ENCODE data around the gene SERINC3.
"Not testable (repeated sequence)": the region's sequence is repeated elsewhere in the genome, so short reads cannot be mapped to it uniquely, and the experiment has no call there.

Gene SERINC3

DNA sequence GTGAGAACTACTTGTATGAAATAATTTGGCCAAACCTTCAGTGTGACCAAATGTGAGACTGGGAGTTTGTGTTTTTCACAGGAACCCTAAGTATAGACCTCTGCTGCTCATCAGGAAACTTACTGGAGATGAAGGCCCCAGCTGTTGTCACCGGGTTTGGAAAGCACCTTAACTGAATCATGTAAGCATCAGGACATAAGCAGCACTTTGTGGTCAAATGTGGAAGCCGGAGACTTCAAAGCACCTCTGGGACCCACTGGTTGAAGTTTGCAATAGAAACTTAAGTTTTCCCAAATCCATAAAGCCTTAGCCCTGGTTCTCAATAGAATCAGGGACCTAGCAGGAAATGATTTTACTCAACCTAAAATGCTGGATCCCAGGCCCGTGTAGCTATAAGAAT is 31.9 kb downstream of the SERINC3 start:
- no peak for DNase-seq

DNA sequence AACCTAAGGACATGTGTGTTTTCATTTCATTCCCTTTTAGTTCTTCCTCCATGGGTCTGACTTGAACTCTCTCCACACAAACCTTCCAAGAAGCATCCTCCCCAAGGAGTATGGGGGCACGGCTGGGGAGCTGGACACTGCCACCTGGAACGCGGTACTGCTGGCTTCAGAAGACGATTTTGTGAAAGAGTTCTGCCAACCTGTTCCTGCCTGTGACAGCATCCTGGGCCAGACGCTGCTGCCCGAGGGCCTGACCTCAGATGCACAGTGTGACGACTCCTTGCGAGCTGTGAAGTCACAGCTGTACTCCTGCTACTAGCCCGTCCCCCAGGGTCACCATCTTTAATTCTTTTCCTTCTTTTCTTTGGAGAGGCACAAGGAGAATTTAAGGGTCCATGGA is 32.6 kb downstream of the SERINC3 start:
- no peak for DNase-seq

- no peak for DNase-seq
Measured at GRCh38 chr20:44488551-44488950, 33.3 kb downstream of the SERINC3 start.

GRCh38 chr20:44485830-44486198 is 36.1 kb downstream of the SERINC3 start:
- DNase-seq: no peak

GRCh38 chr20:44485078-44485829 is 36.6 kb downstream of the SERINC3 start:
- no peak for DNase-seq

- no peak for DNase-seq
Measured at GRCh38 chr20:44483112-44483511, 38.8 kb downstream of the SERINC3 start.

DNA sequence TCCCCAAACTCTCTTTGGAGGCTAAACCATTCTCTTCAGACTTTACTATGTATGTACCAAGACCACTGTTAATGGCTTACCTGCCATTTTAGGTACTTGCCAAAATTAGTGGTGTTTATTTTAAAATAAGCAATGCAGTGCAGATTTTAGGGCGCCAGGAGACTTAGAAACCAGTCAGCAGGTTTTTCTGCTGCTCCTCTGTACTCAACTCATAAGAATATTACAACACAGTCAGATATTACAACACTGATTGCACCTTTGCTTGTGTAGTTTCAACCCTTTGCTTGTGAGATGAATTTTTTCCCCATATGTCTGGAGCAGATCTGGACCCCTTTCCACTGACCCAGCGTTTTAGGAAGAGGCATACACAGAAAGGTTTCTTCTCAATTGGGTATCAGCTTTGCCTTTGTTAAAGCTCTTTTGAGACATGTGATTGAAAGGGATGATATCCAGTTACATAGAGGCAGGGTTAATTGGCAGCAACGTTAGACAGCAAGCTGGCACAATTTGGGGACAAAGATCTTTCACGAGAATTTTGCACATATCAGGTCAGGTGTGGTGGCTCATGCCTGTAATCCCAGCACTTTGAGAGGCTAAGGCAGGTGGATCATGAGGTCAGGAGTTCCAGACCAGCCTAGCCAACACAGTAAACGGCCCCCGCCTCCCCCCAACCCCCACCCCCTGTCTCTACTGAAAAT is 40.0 kb downstream of the SERINC3 start:
- no peak for DNase-seq

GRCh38 chr20:44480097-44480496 is 41.8 kb downstream of the SERINC3 start:
- no peak for DNase-seq

DNA sequence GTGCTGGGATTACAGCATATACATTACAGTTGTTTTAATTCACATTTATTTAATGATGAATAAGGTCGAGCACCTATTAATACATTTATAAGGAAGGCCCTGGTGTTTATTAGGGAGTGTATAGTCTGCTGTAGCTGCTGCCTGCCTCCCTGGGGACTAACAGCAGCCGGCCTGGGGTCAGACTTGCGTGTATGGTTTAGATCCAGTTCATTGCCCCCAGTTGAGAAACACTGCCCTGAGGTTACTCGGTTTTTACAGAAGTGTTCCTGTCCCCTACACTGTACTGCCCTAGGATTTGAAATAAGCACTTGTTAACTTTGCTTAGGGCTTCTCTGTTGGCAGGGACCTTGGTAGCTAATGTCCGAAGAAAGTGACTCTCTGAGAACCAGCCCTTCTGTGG is 42.2 kb downstream of the SERINC3 start:
- no peak for DNase-seq

DNA sequence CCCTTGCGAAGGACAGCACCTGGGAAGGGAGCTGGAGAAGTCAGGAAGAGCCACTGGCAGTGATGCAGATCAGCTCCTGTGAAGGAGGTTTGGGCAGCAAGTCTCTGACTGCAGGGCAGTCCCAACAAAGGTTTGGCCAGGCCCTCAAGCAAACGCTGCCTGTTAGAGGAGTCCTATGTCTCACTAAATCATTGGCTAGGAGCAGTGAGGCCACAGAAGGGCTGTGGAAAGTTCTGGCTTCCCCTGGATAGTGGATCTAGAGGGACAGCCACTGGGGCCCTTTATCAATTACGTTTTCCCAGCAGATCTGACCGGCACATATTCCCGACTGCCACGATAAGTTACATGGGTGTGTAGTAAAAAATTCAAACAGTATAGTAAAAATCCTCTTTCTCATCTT is 43.7 kb downstream of the SERINC3 start:
- no peak for DNase-seq

GRCh38 chr20:44477151-44477550 is 44.7 kb downstream of the SERINC3 start:
- DNase-seq: no peak

- peak; percentile 93 for DNase-seq
Measured at GRCh38 chr20:44475694-44476560, 45.9 kb downstream of the SERINC3 start, which contains the start of gene TTPAL. Gene TTPAL, plus strand, starts transcription at chr20:44475874. Its CDS starts 4,126 bp downstream, at chr20:44480000.

DNA sequence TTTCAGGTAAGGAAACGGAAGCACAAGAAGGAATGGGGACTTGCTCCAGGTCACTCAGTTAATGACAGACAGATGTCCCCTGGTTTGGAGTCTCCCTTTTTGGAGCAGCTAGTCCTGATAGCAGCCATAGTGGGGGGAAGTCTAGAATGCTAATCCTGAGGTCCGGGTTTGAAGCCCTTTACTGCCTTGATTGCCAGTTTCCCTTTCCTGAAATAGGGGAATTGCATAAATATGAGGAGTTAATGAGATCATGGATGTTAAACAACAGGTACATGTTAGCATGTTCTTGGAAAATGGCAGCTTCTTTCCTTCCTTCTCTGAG is 46.5 kb downstream of the SERINC3 start:
- DNase-seq: no peak

DNA sequence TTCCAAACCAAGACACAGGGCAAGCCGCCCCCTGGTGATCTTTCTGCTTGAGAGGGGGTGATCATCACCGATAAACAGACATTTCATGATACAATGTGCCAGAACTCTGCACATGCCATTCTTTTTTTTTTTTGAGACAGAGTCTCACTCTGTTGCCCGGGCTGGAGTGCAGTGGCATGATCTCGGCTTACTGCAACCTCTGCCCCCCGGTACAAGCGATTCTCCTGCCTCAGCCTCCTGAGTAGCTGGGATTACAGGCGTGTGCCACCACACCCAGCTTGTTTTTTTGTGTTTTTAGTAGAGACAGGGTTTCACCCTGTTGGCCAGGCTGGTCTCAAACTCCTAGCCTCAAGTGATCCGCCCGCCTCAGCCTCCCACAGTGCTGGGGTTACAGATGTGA is 49.6 kb downstream of the SERINC3 start:
- not testable (repeated sequence) for DNase-seq

GRCh38 chr20:44471481-44471882 is 50.4 kb downstream of the SERINC3 start:
- no peak for DNase-seq

DNA sequence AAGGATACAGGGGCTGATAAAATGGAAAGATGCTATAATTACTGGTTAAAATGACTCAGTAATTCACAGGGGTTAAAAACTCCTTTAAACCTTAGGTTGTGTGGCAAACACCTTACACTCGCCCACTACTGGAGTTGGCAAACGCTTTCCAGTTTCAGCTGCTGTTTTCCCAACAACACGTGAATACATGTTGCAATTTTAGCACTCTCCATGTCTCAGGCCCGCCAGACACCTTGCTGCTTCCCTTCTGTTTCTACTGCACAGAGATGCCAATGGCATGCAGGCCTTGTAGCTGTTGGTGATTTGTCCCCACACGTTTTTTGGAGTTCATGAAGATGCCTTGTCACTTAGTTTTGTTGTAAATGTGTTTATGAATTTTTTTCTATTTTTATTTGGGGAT is 51.5 kb downstream of the SERINC3 start:
- DNase-seq: no peak

DNA sequence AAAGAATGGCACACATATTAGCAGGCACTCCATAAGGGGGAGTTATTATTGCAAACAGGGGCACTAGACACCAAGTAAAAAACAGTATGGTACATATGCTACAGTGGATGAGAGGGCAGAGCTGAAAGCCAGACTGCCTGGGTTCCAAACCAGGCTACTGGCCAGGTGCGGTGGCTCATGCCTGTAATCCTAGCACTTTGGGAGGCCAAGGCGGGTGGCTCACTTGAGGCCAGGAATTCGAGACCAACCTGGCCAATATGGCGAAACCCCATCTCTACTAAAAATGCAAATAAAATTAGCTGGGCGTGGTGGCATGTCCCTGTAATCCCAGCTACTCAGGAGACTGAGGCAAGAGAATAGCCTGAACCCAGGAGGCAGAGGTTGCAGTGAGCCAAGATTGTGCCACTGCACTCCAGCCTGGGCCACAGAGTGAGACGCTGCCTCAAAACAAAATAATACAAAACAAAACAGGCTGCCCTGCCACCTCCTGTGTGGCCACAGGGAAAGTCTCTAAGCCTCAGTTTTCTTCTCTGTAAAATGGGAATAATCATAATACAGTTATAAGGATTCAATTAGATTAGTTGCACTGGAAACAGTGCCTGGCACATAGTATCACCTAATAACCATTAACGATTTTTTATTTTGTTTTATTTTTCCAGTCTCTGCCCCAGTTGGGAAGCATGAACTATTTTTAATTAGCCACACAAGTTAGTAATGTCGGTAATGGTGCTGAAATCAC is 53.7 kb downstream of the SERINC3 start:
- no peak for DNase-seq

DNA sequence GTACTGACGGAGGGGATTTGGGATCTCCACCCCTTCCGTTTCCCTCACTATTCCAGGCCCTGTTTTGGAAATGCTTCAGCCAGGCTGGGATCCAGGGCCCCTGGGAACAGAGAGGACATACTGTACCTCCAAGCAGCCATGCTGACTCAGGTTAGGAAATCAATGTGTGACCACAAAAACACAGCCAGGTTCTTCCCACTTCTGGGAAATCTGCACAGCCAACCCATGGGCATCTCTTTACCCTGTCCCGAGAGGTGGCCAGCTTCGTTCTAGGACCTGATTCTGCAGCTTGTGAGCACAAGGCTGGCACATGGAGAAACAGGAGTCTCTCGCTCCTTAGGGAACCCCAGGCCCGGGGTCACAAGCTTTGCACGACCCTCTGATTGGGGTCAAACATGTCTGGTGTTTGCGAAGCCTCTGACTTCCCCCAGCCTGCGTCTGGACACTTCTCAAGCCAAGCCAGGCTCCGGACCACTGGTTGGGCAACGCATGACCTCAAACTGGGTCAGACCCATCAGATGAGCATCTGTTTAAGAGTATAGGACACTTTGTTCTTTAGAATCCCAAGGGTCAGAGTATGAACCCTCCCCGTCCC is 54.5 kb downstream of the SERINC3 start:
- no peak for DNase-seq

GRCh38 chr20:44465001-44465560 is 56.8 kb downstream of the SERINC3 start:
- DNase-seq: no peak

DNA sequence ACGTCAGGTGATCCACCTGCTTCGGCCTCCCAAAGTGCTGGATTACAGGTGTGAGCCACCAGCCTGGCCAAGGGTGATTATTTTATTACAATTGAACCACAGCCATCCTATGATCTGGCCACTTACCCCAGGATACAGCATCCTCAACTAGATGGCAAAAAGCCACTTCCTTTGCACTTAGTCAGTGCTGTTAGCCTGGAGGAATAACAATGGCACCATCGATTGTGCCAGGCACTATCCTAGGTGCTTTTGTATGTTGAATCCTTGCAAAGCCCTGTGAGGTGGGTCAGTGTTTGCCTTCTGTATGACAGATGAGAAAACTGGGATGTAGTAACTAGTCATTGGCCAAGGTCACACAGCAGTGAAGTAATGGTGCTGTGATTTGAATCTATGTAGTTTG is 57.4 kb downstream of the SERINC3 start:
- no peak for DNase-seq

DNA sequence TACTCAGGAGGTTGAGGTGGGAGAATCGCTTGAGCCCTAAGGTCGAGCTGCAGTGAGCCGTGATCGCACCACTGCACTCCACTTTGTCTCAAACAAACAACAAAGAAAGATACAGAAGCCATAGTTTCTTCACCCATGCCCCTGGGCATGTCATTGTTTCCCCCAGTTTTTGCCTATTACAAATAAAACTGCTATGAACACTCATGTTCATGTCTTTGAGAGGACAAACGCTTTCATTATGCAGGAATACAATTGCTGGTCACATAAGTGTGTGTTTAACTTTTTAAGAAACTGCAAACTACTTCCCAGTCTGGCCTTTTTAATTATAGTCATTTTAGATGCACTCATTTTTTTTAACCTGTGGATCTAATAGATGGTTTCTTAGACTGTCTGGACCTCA is 58.4 kb downstream of the SERINC3 start:
- no peak for DNase-seq

GRCh38 chr20:44461803-44462174 is 60.1 kb downstream of the SERINC3 start:
- no peak for DNase-seq

Data from CD4-positive, alpha-beta T cell treated with Interleukin-17A for 4 hours (primary cell).